ENCODE results near the gene SMYD5.
"Not testable (repeated sequence)": the region's sequence is repeated elsewhere in the genome, so short reads cannot be mapped to it uniquely, and the experiment has no call there.

The SMYD5 gene

DNA sequence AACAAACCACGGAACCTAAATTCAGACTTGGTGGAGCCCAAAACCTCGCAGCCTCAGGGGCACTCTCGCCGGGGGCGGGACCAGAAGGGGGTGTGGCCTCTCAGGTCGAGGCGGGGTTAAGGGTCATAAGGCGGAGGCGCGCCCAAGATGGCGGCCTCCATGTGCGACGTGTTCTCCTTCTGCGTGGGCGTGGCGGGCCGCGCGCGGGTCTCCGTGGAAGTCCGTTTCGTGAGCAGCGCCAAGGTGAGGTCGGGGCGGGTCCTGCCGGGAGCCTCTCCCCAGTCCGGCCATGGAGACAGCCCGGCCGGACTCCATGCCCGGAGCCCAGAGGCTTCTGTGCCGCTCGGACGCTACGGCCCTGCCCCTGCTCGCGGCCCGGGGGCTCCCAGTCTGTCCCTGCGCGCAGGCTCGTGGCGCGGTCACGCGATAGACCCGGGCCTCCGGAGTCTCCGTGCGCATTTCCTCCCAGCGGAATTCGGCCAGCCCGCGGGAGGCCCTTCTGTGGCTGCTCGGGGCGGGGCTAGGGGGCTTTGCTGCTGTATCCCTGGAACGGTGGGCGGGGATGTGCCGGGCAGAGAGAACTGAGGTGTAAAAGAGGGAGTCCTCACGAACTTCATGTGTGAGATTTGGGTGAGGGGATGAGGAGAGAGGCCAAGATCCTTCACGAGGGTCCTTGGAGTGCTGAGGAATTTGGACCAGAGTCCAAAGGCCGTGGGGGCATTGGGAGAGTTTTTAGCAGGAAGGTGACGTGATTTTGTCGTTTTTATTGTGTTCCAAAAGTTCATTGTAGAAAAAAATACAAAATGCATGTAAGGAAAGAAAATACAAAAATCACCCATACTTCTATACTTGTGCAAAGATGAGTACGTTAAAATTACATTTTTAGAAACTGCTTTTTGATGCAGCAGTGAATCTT, at the start of gene SMYD5:
TSS of gene SMYD5 (plus strand) at position 126 of the 916 bp plus-strand sequence. CDS start at position 148, 22 bp downstream.
- DNase-seq = peak; percentile 93

- DNase-seq = not testable (repeated sequence)
These were observed 48.1 kb upstream of the SMYD5 start for GRCh38 chr2:73165978-73166377.

- DNase-seq = not testable (repeated sequence)
These were observed 47.2 kb upstream of the SMYD5 start for GRCh38 chr2:73166813-73167212.

DNA sequence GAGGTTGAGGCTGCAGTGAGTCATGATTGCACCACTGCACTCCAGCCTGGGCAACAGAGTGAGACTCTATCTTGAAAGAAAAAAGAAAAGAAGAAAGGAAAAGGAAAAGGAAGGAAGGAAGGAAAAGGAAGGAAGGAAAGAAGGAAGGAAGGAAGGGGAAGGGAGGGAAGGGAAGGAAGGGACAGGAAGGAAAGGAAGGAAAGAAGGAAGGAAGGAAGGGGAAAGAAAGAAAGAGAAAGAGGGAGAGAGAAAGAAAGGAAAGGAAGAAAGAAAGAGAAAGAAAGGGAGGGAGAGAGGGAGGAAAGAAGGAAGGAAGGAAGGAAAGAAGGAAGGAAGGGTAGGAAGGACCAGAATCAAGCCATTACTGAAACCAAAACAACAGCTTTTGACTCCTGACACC, 45.7 kb upstream of the SMYD5 start:
- DNase-seq = not testable (repeated sequence)

DNA sequence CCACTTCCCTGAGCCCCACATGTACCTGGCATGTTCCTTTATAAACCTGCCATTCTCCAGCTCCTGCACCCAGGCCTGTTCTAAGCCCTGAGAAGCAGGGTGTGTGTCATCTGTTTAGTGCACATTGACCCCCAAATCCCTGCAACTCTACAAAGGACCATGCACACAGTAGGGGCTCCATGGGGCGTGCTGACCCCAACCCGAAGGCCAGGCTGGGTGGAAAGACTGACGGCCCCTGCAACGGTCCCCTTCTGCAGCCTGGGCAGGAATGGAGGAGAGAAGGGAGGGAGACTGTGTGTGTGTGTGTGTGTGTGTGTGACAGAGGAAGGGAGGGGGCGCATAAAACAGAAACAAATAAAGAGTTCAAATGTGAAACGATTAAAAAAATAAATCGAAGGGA, 43.7 kb upstream of the SMYD5 start:
- DNase-seq = not testable (repeated sequence)

- no peak for DNase-seq
These were observed 41.1 kb upstream of the SMYD5 start for GRCh38 chr2:73172963-73173362.

GRCh38 chr2:73173781-73174180, 40.3 kb upstream of the SMYD5 start:
- DNase-seq = no peak

DNA sequence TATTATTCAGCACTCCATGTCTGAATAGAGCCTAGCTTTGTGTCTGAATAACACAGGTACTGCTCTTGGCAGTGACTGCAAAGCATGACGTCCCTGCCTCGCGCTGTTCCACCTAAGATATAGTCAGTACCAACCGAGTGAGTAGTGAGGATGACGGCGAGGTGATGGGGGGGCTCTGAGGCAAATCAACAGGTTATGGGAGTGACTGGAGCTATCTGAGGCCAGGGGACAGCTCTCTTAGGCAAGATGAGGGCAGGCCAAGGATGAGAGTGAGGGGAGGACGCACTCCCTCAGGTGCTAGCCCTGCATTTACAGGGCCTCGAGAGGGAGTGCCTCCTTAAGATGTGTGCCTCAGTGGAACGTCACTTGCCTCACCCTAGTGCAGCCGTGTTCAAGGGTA, 39.8 kb upstream of the SMYD5 start:
- DNase-seq = no peak

- DNase-seq = peak; percentile 55
These were observed 38.9 kb upstream of the SMYD5 start for GRCh38 chr2:73174941-73175662.

- DNase-seq = peak; percentile 87
These were observed 38.3 kb upstream of the SMYD5 start for GRCh38 chr2:73175663-73176204.

- DNase-seq = peak; percentile 76
These were observed 37.7 kb upstream of the SMYD5 start for GRCh38 chr2:73176205-73176880.

DNA sequence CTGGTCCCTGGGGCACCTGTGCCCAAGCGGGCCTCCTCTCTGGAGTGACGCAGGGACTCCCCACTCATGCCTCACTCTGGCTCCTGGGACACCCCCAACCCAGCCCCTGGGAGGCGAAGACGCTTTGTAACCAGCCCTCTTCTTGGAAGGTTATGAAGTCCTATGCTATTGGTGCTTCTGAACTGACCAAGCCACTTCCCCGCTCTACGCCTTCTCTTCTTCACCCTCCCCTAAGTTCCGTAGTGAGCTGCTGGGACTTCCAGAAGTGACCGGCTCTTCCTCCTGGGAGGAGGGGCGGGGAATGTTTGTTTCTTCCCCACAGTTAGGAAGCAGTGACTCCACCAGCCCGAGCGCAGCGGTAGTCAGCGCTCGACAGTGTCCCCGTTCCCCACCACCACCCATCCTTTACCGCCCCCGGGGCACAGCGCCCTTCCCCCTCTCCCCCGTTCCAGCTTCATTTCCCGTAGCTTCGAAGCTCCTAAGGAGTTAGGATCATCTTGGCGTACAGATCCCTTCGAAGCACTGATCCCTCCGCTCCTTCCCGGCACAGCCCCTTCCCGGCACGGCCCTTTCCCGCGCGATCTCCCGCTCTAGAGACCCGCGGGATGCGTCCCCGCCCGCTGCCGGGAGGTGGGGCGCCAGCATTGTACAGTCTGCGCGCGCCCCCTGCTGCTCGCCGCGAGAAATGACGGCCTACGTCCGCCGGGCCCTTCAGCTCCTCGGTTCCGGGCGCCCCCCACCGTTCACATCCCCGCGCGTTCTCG, 37.0 kb upstream of the SMYD5 start:
- peak; percentile 93 for DNase-seq

DNA sequence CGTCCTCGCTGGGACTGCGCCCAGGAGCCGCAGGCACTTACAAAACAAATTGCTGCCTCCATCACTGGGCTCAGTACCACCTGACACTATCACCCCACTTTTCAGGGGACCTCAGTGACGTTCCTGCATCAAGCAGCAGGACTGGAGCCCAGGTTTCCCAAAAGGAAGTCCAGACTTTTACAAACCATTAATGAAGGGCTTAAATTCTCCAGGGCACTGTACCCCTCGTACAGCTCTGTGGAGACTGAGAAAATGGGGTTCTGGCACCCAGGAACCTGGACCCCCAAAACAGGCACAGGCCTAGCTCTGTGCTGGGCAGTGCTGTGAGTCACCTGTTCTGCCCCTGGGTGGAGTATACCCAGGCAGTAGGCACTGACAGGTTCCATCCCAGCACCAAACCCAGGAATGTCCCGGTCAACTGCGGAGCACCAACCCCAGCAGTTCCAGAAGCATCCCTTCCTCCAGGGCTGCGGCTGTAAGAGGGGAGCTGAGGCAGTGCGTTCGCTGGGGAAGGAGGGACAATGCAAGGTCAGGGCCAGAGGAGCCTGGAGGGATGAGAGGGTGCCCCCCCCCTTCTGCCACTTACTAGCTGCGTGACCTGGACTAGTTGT, 36.3 kb upstream of the SMYD5 start:
- DNase-seq = no peak

- no peak for DNase-seq
These were observed 28.1 kb upstream of the SMYD5 start for GRCh38 chr2:73185965-73186364.

- DNase-seq = no peak
These were observed 26.5 kb upstream of the SMYD5 start for GRCh38 chr2:73187549-73187948.

DNA sequence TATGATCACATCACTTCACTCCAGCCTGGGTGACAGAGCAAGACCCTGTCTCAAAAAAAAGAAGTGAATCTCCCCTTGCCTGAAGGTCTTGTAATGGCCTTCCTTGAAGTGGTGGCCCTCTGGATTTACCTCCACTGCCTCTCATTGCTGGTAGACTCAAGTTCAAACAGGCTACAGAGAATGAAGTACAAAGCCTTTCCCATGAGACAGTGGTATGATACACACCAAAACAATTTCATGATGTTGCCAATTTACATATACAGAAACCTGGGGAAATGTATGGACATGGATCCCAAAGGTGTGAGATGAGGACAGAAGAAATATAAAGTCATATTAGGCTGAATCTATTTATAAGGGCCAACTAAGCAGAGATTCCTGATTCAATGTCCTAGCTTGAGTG, 16.5 kb upstream of the SMYD5 start:
- DNase-seq = no peak

- not testable (repeated sequence) for DNase-seq
These were observed 13.8 kb upstream of the SMYD5 start for GRCh38 chr2:73200281-73200680.

DNA sequence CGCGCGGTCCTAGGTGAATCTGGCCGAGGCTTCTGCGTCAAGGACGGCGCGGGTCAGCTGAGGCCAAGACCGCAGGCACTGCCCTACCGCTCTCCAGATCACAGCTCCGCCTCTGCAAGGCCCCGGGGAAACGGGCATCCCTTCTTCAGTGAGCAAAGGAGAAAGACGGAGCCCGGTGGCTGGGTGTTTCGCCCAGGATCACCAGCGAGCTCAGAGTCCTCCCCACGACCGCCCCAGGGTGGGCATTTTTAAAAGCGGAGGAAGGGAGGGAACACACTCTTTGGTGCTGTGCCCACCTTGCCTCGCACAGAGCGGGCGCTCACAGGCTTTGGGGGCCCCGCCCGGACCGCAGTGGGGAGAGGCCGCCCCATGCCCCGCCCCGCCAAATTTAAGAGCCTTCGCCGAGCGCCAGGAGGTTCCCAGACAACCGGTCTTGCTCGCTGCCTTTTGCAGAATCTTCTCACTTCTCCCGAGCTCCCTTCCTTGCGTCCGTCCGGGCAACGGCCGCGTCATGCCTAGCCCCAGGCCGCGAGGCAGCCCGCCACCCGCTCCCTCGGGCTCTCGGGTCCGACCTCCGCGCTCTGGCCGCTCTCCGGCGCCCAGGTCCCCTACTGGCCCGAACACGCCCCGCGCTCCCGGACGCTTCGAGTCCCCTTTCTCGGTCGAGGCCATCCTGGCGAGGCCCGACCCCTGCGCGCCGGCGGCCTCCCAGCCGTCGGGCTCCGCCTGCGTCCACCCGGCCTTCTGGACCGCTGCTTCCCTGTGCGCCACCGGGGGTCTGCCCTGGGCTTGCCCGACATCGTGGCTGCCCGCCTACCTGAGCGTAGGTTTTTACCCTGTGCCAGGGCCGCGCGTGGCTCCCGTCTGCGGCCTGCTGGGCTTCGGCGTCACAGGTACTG, 11.6 kb upstream of the SMYD5 start, which contains the start of gene NOTO:
TSS of gene NOTO (plus strand) at position 419 of the 899 bp plus-strand sequence. CDS start at position 512, 93 bp downstream.
- DNase-seq = peak; percentile 68

DNA sequence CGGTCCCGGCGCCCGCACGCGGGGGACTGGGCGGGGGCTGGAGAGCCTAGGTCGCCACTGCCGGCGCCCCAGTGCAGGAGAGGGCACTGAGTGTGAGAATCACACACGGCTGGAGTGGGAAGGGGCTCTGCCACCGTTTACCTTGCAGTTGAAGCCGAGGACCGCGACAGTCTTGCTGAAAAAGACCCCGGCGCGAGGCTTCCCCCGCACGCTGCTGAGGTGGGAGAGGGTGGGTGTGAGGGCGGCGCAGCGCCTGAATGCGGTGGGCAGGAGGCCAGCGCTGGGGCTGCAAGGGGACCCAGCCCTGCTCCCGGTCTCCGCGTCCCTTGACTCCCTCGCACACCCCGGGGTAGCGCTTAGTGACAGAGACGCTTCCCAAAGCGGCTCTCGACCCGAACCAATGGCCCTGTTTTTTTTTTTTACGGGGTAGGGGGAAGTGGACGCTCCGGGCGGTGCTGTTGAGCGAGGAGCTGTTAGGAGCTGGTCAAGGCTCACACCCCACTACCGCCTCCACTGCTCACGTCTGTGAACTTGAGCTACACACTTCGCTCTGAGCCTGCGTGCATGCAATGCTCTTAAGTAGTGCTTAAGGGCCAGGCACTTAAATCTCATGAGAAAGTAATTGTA, 10.9 kb upstream of the SMYD5 start:
- DNase-seq = peak; percentile 66

- DNase-seq = no peak
These were observed 8.4 kb upstream of the SMYD5 start for GRCh38 chr2:73205611-73206010.

Data from islet precursor cell (in vitro differentiated cells).